NOMO-1 treated with DMSO at 0.1 percent for 48 hours (cell line): ENCODE measurements around the gene FAM185A.
A peak's percentile ranks its signal among the peaks of the same experiment; 100 is the strongest.
"Not testable (repeated sequence)": the region's sequence is repeated elsewhere in the genome, so short reads cannot be mapped to it uniquely, and the experiment has no call there.

Experiments used
- DNase-seq: peaks from one replicate; lab custom pipeline; 2025; ENCODE audit not compliant: unreplicated experiment; lab: John Stamatoyannopoulos, UW

Gene FAM185A

GRCh38 chr7:102748605-102749444 lies at the start of gene FAM185A:
FAM185A (plus strand) TSS chr7:102748999; CDS start chr7:102749208, 209 bp downstream.
- DNase-seq, result peak; percentile 96

DNA sequence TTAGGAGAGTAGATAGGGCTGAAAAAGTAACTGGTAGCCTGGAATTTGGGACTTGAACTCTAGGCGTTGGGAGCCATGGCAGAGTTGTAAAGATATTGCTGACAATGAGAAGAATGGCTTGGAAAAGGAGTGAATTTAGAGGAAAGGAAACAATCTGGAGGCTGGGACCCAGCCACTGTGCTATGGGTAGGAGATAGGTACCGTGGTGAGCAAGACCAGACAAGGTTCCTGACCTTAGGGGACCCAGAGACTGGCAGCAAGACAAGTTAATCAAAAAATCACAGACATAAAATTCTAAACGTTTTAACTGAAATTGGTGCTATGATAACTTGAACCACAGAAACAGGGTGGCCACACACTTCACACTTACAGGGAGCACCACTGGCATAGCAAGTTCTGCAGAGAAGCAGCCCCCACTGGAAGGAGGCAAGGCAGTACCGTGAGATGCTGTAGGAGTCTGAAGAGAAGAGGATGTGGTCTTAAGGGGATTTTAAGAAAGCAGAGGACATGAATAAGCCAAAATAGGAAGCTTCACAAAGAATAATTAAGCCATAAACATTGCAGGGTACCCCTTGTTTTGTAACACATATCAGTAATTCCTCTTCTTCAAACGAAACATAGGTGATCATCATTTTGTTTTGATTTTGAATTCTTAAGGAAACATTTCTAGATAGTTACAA lies 35.6 kb upstream of the FAM185A start:
- DNase-seq, result peak; percentile 68

- DNase-seq, result not testable (repeated sequence)
These were observed 35.1 kb upstream of the FAM185A start for GRCh38 chr7:102713691-102714080.

GRCh38 chr7:102714774-102715522 lies 33.9 kb upstream of the FAM185A start:
- DNase-seq, result not testable (repeated sequence)

DNA sequence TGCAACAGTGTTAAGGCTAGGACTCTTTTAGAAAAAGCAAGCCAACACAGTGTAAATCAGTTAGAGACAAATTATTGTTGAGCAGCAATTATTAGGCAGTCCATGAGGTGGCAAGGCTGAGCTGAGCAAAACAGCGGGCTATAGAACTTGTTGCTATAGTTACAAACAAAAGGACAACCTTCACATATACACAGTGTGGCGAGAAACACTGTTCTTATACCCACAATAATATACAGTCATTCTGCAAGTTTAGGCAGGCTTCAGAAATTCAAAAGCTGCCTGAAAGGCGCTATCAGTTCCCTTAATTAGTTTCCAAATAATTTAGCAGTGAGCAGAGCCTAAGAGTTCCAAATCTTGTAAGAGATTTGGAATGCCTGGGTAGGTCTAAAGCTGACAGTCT lies 33.1 kb upstream of the FAM185A start:
- DNase-seq, result peak; percentile 0

DNA sequence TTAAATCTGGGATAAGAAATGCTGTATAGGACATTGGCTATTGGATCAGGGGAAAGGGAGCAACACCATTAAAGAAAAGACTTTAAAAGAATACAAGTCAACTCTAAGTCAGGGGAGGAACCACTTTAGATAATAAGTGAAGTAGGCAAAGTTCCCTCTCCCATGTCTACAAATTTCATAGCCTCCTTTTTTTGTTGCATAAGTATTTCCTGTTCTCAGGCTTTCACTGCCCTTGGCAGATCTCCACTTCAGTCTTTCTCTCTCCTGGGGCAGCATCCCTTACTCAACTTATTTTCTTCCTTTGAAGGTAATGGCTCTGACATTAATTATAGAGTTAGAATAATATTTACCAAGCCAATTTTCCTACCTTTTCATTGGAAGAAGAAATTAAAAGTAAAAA lies 30.3 kb upstream of the FAM185A start:
- peak; percentile 17 for DNase-seq

- not testable (repeated sequence) for DNase-seq
These were observed 22.6 kb upstream of the FAM185A start for GRCh38 chr7:102726170-102726569.

- DNase-seq, result not testable (repeated sequence)
These were observed 19.1 kb upstream of the FAM185A start for GRCh38 chr7:102729670-102730069.

- not testable (repeated sequence) for DNase-seq
These were observed 18.4 kb upstream of the FAM185A start for GRCh38 chr7:102730431-102730830.

DNA sequence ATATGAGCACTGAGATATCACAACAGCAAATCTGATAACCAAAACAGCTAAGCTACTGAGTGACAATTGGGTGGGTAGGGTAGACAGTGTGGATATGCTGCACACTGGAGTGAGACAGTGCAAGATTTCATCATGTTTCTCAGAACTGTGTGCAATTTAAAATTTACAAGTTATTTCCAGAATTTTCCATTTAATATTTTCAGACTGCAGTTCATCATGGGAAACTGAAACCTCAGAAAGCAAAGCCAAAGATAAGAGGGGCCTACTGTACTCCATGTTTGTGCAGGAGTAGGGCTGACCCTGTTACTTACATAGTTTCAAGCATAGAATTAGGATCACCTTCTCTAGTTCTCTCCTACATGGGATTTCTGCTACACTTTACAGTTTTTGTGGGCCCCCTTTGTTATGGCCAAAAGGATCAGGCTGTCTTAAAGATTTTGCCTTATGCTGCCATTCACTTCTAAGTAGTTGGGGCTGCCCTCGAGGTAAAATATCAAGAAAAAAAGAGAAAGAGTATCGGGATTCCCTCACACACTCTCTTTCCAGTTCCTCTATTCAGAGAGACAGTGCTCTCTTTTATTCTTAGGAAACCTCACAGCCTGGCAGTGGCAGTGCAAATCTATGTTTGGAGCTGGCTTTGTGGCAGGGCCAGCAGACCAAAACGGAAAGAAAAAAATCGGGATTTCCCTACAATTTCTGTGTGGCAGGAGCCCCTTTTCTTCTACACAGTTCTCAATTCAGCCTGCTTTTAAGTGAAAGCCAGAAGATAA lies 6.6 kb upstream of the FAM185A start:
- not testable (repeated sequence) for DNase-seq

DNA sequence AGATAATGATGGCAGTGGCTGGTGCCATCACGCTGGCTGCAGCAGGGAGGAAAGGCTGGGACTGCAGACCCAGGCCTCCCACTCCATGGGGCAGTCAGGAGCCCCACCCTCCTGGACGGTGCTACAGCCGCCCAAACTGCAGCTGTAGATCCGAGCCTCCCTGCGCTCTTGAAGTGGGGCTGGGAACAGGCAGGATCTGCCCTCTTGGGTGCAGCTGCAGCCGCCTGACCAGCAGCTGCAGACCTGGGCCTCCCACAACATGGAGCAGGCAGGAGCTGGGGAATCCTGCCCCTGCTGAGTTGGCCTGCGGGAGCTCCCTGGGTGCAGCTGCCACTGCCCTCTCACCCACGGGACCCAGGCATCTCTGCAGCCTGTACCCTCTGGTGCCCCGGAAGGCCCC lies 4.9 kb upstream of the FAM185A start:
- DNase-seq, result not testable (repeated sequence)

DNA sequence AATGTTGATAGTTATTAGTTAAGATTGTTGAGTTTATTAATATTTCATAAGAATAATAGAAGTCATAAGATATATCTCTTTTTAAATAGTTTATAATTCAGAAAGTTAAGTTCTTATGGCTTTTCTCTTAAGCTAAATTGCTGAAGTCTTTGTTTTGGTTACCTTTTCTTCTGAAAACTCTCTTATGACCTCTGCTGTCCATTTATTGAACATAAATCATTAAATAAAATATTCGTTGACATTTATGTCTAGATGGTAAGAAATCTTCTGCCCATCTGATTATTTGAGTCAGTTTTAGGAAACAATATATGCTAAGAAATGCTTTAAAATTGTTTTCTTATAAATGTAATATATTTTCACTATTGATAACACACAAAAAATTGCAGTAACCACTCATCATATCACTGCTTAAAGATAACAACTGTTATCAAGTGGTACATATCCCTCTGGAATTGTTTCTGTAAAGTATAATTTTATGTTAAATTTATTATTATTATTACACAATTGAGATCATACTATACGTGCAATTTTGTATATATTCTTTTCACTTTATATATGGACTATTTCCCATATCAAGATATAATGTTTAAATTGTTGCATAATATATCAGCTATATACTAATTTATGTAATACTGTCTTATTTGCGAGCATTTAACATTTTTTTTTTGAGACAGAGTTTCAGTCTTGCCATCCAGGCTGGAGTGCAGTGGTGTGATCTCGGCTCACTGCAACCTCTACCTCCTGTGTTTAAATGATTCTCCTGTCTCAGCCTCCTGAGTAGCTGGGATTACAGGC lies 3.1 kb upstream of the FAM185A start:
- not testable (repeated sequence) for DNase-seq

DNA sequence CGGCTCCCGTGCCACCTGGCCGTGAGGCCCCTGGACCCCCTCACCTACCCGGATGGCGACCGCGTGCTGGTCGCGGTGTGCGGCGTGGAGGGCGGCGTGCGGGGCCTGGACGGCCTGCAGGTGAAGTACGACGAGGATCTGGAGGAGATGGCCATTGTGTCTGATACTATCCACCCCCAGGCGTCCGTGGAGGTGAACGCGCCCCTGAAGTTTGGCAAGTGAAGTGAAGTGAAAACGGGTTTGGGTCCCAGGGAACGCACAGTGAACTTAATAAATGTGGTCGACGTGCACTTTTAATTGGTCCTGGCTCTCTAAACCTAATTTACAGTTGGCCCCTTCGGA lies 617 bp downstream of the FAM185A start:
- not testable (repeated sequence) for DNase-seq

DNA sequence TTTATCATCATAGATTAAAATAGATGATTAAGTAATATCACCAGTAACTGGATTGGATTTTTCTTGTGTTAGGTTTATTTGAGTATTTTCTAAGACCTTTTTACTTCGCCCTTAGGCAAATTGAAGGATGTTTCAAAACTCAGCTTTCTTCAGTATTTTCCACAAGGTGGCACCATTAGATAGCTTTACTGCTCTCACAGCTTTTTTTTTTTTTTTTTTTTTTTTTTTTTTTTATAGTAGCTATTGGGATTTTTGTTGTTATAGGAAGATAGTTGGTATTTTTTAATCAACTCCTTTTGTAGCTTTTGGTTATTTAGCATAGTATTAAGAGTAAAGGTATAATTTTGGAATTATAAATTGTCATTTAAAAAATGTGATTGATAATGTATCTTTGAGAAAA lies 9.4 kb downstream of the FAM185A start:
- not testable (repeated sequence) for DNase-seq

DNA sequence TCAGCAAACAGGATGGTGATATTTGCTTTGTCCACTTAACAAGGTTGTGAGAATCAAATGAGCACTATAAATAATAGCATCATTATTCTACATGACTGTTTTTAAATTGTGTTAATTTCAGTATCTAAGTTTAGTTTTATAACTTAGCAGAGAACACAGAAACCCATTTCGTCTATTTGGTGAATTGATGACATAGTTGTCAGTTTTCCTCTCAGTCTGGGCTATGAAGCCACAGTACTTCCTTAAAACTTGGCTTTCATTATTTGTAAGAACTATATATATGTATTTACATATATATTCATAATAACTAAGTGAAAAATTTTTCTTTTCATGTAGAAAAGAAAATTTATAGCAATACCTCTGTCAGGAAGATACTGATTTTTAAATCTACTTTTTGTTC lies 11.1 kb downstream of the FAM185A start:
- not testable (repeated sequence) for DNase-seq

DNA sequence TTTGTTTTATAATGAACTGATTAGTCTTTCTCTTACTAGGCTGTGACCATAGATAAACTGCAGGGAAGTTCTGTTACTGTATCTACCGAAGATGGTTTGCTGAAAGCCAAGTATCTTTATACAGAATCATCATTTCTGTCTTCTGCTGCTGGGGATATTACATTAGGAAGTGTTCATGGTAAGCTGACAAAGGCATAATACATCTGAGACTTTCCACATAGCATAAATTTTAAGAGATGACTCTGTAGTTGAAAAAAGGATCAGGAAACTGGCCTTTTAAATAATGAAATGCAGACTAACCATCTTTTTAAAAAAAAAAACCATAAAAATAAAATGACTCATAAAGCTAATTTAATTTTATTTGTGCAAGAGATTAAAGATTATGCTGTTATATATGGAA lies 12.4 kb downstream of the FAM185A start:
- DNase-seq, result not testable (repeated sequence)

- not testable (repeated sequence) for DNase-seq
These were observed 14.6 kb downstream of the FAM185A start for GRCh38 chr7:102763295-102763905.

DNA sequence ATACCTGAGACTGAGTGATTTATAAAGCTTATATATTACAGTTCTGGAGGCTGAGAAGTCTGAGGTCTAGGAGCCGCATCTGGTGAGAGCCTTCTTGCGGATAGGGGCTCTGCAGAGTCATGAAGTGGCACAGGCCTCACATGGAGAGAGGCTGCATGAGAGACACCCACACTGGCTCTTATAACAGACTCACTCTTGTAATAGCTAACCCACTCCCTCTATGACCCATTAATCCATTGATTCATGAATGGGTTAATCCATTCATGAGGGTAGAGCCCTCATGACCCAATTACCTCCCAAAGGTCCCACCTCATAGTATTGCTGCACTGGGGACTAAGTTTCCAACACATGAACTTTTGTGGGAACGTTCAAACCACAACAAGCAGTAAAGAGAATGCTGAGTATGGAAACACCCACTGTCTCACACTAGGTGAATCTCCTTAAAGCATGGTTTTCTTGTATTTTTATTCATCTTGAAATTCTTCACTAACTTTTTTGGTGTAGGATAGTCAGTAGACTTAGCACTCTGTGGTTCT lies 20.9 kb downstream of the FAM185A start:
- not testable (repeated sequence) for DNase-seq

DNA sequence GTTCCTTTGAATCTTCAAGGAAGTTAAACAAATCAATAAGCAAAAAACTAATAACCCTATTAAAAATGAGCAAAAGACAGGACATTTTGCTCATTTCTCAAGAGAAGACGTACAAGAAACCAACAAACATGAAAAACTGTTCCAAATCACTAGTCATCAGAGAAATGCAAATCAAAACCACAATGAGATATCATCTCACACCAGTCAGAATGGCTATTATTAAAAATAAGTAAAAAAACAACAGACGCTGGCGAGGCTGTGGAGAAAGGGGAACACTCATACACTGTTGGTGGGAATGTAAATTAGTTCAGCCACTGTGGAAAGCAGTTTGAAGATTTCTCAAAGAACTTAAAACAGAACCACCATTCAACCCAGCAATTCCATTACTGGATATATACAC lies 21.7 kb downstream of the FAM185A start:
- not testable (repeated sequence) for DNase-seq
